GM21619 (cell line): ENCODE measurements around the gene ZDHHC1.

Source experiments
- ATAC-seq: cut with Tn5 transposase; IDR thresholded peaks from one replicate; pipeline ENCODE4 v1.9.1; 2021; ENCODE audit not compliant: unreplicated experiment

ZDHHC1 gene

DNA sequence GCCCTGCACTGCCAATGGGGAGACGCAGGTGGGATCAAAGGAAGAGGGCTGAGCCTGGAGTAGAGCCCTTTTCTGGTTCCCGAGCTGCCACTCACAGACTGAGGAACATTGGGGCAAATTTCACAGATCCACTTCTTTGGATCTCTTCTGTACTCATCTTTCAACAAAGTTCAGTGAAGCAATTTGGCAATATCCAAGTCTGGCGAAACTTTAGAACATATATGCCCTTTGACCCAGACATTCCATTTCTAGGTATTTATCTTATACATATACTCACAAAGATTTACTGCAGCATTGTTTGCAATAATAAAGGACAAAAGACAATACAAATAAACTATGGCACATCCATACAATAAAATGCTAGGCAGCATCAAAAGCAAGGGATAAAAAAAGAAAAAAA is 4.9 kb downstream of the ZDHHC1 start:
- no peak for ATAC-seq

DNA sequence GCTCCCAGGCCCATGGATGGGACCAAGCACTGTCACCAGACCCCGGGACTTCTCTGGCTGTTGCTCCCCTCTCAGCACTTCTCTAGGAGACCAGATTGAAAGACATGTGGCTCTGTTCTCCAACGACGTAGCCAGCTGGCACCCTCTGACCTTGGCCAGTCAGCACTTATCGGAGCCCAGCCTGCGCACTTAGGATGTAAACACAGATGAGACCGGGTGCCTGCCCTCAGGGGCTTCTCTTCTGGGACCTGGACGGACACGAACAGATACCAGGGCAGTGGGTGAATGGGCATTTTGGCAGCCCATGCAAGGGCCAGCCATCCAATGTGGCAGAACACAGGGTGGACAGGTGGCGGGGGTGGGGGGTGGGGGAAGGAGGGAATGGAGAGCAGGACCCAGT is 6.6 kb downstream of the ZDHHC1 start:
- ATAC-seq: no peak

DNA sequence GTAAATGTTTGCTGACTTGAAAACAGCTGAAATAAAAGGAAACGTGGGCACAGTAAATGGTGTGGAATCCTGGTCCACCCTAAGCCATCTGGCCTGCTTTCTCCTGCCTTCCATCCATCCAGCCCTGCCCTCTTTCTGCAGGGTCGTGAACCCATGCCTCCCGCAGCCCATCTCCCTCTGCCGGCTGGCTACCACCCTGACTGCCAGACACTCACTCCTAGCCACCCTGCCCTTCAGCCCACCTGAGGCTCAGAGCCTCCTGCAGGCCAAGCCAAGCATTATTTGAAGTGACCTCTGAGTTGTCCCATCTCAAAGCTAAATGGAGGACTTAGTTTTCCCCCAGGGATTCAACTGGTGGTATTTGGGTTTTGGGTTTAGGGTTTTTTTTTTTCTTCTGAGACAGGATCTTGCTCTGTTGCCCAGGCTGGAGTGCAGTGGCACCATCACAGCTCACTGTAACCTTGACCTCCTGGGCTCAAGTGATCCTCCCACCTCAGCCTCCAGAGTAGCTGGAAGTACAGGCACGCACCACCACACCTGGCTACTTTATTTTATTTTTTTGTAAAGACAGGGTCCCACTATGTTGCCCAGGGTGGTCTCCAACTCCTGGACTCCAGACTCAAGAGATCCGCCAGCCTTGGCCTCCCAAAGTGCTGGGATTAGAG is 8.4 kb downstream of the ZDHHC1 start:
- no peak for ATAC-seq

DNA sequence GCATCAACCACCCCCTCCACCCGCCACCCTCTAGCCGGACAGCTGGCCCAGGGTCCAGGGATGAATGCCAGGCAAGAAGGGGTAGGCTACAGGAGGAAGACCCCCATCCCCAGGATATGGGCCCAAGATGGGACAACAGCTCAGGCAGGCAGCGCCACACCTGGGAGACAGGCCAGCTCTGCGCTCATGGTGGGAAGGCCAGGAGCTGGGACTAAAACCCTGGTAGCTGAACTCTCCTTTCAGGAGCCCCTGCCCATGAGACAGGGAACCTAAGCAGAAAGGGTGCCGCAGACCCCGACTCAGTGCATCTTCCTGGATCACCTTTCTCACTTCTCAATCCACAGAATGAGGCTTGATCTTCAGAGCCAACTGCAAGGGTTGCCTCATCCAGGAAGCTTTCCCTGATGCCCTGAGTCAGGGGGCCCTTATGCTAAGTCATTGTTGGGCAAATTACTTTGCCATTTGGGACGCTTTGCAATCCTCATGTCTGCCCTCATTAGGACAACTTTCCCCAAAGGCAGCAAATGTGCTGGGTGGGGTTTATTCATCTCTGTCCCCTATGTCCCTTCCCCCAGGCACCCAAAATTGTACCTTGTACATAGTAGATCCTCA is 9.0 kb downstream of the ZDHHC1 start:
- ATAC-seq: no peak

DNA sequence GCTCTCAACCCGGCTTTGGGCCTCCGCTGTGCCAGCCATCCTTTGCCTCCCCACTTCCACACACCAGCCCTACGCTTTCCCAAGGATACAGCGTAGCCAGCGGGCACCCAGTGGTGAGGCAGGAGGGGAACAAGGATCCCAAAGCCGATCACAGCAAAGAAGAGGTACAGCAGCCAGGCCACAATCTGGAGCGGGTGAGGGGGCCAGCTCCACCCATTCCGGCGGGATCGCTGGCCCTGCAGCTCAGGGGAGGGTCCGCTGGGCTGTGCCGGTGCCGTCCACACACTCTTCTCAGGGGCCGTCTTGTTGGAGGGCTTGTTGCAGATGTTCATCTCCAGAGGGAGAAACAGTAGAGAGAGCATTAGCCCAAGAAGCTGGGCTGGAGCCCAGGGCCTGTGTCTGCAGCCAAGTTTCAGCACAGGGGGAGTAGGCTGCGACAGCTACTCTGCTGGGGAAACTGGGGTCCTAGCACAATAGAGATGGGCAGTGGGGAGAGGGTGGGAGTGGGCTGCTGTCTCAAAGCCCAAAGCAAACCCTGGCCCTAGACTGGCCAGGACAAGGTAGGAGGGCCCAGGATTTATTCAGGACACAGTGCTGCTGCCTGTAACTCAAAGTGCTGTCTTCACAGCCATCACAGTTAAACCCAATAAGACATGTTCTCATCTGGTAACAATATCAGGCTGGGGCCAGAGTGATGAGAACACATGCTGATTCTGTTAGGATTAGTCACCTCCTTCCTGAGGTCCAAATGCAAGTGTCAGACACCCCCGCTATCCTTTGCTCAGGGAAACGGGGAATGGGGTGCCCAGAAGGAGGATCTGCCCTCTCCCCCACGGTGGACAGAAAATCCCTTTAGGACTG is 9.9 kb downstream of the ZDHHC1 start:
- ATAC-seq: no peak

DNA sequence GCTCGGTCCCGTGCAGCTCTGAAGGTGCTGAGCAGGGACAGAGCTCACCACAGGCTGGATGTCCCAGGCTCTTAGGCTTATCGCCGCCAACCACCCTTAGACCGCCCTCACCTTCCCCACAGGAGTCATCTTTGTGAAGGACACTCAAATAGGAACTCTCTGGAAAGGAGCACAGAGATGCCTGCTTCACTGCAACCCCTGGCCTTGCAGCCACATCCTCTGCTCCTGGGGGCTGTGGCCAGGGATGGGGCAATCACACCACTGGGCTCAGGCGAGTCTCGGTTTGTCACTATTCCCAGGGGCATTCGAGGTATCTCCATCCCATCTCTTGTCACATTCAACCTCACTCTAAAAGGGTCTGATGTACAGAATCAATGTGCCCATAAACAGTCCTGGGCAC is 10.9 kb downstream of the ZDHHC1 start:
- ATAC-seq: no peak

DNA sequence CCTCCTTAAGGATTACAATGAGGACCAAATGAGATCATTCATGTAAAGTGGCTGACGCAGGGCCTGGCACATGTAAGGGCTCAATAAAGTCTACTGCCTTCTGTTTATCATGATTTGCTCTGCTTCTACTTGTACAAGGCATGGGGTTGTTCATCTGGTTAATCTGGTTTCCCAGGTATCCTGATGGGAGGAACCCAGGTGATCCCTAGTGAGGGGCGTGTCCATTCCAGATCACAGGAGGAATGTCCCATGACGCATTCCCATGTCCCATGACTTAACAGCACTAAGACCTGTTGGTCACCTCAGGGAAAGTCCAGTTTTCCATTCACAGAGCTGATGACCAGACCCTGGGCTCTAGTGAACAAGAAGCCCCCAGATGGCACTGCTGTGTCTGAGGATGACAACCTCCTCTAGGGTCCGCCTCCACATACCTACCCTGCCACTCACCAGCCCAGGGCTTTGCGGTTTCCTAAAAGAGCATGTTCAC is 11.5 kb downstream of the ZDHHC1 start:
- no peak for ATAC-seq

DNA sequence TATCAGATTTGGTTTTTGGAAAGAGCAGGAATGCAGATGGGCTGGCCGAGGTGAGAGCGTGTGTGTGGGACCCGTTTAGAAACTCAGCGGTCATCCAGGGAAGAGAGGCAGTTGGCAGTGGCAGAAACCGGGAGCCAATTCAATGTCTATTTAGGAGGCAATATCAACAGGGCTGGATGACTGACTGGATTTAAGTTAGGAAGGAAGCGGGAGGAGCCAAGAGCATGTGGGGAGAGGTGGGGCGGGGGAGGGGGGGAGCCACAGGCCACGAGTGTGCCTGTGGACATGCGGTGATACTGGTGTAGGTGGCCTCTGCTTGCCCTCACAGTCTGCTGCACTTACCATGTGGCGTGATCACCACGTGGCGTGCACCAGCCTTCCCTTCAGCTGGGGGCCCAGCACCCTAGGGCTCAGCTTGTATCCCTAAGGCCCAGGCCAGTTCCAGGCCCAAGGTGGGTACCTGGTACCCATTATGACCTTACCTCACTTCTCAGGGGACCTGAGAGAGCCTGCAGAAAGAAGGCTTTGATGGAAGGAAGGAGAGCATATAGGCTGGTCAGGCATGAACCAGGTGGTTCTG is 12.2 kb downstream of the ZDHHC1 start:
- ATAC-seq: no peak

DNA sequence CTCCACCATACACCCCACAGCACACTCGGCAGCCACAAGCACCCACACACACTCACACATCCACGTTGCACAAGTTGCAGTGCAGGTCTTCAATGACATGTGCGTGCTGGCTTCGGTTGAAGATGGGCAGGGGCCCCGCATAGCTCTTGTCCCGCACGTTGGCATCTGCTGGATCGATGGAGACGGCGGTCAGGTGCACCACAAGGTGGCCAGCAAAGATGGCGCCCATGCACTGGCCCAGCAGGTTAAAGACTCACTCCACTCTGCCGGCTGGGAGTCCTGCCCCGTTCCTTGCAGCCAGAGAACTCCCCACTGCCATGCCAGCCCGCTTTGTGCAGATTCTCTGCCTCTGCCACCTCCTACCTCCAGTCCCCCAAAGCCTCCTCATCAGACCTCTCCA is 15.4 kb downstream of the ZDHHC1 start:
- ATAC-seq: no peak

DNA sequence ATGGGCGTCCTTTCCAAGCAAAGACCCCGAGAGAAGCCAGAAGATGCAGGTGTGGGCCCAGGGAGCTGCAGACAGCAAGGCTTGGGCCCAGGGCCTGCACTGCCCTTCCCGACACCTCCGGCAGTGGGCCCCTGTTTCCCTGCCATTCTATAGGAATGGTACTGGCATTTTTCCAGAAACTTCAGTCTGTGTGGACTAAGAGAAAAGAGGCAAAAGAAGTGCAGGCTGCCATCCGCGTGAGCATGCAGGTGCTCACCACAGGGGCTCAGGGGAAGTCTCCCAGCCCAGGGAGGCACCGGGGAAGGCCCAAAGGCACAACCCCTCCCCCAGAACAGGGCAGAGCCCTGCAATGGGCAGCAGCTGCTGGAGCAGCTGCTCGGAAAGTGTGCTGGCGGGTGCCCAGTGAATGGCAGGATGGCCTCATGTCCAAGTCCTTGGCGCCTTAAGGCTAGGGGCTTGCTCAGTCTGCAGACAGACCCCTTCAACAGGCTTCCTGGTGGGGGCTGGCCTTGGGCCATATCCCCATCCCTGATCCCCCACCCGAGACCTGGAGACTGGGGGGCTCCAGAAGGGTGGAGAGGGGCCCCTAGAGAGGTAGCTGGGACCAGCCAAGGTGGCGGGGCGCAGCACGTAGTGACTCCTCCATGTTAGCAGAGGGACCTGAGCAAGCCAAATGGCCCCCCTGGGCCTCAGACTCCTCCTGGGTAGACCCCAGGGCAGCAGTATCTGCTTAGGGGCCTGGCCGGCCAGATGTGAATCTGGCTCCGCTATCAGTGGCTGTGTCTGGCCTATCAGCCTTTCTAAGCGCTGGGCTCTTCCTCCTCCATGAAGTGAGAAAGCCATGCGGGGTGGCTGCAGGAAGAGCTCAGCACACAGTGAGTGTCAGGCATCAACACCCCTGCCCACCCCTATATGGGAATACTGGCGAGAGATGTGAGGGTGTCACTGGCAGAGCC is 16.2 kb downstream of the ZDHHC1 start:
- no peak for ATAC-seq

DNA sequence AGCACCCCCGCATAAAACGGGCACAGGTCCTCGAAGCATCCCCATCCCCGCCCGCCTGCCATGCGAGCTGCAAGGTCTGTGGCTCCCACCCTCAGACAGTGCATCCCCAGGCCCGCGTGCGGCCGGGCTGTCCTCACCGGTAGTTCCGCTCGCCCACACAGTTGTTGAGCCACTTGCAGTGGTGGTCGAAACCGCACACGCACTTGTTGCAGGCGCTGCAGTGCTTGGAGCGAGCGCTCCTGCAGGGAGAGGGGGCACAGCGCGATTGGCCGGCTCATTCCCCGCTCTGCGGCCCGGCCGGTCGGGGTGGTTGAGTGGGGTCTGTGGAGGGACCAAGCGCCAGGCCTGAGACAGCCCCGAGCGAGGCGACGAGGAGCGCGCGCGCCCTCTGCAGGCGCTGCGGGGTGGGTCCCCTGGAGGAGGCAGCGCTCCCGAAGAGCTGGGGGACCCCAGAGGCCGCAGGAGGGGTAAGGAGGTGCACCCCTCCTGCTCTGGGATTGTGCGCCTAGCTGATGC is 17.0 kb downstream of the ZDHHC1 start:
- ATAC-seq: no peak

DNA sequence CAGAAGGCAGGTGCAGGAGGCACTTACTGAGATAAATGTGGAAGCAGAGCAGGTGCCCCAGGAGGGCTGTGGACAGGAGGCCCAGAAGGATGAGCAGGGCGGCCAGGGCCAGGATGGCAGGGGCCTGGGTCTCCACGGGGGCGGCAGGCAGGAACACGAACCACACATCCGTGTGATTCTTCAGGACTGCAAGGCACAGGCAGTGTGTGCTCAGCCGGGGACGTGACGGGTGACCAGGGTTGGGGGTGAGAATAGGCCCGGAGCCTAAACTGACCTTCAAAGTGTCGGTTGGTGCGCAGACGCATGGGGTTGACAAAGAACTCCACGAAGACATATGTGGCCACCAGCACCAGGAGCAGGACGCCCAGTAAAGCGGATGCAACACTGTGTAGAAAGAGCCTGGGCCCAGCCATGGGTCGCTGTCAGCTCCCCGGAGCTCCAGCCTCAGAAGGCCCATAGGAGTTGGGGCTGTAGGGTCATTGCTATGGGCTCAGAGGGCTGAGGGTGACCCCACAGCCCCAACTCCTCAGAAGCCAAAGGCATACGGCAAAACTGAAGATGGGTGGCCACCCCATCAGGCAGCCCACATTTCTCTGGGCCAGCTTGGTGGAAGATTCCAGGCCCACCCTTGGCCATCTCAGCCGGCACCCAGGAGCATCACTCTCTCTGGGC is 17.6 kb downstream of the ZDHHC1 start:
- no peak for ATAC-seq

DNA sequence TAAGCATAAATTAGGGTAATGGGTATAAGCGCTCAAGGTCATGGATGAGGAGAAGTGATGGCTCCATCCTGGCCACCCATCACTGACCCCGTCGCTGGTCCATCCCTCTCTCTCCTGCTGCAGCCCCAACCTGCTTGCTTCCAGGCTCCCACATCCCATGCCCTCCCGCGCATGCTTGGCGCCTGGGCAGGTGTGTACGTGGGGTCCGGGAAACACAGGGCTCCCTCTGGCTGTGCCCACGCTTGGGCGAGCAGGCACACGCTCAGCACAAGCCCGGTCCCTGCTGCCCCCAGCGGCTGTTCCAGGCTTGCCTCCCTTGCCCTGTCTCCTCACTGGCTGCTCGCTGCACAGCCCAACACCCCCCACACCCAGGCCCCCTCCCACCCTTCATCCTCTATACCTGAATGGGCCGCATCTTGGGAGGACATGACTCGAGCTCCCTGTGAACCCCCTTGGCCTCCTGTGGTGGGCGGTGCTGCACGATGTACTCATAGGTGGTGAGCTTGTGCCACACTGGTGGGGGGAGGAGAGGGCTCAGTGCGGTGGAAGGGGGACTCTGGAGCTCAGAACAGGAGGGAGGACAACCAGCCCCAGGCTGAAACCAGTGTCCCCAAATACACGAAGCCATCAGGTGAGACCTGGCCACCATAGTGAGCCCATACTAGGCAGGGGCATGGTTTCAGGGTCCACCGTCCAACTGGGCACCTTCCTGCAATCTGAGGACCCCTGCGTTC is 18.3 kb downstream of the ZDHHC1 start:
- ATAC-seq: no peak

DNA sequence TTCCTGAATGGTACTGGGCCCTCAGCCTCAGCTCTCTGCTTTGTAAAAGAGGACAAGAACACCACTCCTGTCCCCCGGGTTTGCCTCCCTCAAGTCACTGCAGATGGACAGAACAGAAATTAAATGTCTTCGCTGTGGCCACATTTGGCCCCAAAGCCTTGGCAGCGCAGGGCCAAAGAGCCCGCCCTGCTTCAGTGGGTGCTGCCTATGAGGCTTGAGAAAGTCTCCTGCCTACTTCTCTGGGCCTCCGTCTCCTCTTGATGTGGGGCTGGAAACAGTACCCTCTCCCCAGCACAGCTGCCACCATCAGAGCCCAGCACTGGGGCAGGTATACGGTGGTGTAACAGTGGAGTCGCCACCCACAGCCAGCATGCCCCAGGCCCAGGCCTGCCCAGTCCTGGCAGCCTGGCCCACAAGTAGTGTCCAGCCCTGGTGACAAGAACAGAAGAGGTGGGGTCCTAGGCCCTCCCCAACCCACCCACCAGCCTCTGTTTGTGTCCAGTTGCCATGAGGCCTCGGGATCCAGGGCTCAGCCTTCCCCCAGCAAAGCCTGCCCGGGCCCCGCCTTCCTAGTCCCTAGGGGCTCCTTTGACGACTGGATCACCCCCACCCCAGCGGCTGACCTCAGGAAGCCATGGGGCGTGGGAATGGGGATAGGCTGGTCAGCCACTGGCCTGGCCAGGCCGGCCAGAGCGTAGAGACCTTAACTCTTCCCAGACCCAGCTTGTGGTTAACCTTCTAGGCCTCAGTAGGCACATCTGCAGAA is 19.1 kb downstream of the ZDHHC1 start:
- no peak for ATAC-seq

DNA sequence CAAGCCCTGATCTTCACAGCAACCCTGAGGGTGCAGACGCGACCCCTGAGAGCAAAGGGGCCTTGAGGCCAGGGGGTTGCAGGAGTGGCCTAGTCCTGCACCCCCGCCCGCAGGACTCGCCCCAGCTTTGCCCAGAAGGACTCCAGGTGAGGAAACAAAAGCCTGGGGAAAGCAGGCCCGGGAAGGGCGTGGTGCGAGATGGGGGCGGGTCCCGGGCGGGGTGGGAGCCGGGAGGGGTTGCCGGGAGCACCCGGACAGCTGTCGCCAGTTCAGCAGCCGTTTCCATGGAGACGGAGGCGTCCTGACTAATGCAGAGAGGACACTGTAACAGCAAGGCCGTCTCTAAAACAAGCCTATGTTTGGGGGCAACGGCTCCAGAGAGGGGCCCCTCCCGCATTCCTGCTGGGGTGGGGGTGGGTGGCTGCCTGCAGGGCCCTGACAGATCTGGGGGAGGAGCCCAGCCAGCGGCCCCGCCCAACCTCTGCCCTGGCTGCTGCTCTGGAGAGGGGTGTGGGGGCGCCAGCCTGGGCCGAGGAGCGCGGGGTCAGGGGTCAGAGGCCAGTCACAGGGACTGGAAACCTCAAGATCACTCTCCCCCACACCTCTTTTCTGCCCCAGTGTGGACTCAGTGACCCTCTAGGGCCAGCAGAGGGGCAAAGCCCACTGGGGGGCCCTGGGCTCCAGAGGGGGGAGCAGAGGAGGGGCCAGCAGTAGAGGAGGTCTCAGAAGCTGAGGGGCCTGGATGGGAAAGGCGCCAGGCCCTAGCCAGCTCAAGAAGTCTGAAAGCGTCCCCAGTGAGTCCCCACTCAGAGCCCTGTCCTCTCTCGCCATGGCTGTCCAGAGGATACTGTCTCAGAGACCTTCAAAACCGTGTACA is 19.9 kb downstream of the ZDHHC1 start:
- ATAC-seq: no peak

DNA sequence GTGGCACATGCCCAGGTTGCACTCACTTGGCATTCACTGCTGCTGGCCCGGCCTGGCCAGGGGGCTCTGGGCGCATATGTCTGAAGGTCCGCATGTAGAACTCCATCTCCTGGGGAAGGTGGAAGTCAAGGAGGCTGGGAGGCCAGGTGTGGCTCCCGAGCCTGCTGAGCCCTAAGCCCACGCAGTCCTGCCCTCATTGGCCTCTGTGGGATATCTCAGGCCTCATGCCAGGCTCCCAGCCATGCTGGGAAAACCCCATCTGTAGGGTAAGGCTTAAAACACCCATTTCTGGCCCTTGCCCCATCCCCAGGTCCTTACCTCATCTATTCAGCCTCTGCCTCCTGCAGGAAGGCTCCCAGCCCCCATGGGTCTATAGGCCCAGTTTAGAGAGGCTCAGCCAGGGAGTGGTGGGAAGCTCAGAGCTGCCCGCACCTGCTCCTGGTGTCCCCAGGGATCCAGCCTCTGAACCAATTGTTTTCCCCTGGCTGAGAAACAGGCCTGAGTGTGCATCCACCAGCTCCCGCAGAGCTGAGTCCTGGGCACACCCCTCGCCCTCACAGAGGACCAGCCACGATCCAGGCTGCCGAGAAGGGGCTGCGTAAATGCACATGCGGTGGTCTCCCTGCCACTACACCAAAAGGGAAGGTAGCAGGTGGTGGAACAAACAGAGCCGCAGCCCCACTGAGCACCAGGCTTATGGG is 20.7 kb downstream of the ZDHHC1 start:
- ATAC-seq: no peak

DNA sequence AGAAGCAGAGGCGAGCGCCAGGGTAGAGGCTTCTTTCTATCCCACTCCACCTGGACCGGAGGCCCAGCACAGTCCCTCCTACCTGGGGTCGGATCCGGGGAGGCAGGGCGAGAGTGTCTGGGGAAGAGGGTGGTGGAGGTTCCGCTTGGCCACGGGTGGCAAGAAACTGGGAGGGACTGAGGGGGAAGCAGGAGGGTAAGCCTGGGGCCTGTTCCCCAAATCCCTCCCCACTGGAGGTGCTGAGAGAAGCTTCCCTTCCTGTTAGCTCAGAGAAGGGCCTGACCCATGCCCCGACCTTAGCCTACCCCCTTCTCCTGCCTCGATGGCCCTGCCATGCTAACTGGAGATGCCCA is 21.2 kb downstream of the ZDHHC1 start:
- no peak for ATAC-seq
